ENCODE results near the gene AOX1.
"Not testable (repeated sequence)": the region's sequence is repeated elsewhere in the genome, so short reads cannot be mapped to it uniquely, and the experiment has no call there.

AOX1 gene

DNA sequence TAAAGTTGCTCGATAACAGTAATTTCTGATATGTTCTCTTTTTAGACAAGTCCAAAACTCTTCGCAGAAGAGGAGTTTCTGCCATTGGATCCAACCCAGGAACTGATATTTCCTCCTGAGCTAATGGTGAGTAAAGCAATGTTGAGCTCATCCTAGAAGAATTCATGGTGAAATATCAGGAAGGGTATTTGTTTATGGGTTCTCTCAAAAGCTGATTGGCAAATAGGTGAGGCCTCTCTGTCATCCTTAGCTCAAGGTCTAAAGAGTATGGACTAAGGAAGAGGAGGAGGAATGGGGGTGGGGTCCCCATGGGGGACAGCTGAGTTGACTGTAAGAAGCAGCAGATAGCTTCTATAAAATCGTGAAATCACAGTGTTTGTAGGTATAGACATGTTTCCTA lies 18.2 kb downstream of the AOX1 start:
- no peak for DNase-seq

DNA sequence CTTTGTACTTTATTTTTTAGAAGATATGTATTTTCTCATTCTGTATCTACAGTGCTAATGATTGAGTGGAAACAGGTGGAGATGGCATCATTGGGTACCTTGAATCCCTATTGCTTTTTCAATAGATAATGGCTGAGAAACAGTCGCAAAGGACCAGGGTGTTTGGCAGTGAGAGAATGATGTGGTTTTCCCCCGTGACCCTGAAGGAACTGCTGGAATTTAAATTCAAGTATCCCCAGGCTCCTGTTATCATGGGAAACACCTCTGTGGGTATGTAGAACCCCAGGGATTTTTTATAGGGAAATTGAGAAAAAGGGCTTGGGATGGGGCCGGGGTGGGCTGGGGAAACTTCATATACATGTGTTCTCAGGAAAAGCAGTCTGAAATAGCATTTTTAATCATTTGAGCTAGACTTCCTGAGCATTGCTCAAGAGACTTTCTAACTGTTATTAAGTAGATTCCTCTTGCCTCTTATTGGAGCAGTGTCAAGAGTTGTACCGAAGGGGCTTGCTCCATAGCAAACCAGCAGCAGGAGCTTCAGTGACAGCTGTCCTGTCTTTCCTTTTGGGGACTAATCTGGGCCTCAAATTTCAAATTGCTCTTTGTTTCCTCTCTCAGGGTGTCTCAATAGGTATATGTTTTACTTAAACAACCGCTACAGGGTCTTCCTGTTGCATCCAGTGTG lies 18.9 kb downstream of the AOX1 start:
- DNase-seq: no peak

DNA sequence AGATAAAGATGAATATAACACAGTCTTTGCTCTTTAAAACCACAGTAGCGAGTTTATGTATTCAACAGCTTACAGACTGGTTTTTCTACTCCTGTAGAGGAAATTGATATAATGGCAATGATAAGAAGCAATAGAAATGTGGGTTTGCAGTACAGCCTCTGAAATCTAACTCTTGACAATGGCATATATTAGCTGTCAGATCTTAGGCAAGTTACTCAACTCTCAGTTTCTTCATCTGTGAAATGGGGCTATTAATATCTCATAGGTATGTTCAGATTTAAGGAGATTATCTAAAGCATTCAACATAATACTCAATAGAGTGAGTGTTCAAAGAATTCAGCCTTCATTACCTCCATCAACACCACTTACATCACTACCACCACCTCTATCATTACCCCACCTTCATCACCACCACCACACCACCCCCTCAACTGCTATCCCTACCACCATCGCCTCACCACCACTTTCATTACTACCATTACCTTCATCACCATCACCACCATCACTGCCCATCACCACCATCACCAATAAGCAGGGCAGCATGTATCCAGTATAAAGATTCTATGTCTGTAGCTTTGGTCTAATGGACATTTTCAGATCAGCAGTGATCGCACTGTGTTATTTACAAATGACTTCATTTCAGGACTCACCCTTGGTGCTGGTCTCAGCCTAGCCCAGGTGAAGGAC lies 22.7 kb downstream of the AOX1 start:
- DNase-seq: no peak

DNA sequence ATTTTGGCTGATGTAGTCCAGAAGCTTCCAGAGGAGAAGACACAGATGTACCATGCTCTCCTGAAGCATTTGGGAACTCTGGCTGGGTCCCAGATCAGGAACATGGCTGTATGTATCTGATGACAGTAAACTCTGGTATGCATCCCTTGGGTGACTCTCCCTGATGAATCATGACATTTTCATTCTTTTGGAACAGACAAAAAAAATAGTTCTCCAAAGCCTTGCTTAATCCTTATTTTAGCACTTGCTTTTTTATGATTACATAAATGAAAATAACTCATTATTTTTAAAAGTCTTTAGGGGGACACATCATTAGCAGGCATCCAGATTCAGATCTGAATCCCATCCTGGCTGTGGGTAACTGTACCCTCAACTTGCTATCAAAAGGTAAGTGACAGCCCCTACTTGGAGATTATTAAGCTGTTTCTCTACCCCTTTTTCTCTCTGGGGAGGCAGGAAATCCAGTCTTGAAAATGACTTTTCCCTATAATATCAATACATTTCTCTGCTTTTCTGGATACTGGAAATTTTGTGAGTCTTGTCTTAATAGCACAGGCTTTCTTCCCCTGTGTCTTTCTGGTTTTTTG lies 23.3 kb downstream of the AOX1 start:
- DNase-seq: no peak

DNA sequence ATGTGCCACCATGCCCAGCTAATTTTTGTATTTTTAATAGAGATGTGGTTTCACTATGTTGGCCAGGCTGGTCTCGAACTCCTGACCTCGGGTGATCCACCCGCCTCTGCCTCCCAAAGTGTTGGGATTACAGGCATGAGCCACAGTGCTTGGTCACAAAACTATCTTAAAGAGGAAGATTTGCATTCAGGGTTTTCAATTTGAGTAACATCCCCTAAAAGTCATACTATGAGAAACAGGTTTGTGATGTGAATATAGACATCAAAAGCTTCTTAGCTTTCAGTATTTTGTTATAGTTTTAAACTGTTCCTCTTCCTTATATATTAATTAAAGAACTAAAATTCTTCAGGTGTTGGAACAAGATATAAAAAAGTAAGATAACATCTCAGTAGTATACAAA lies 24.4 kb downstream of the AOX1 start:
- not testable (repeated sequence) for DNase-seq

DNA sequence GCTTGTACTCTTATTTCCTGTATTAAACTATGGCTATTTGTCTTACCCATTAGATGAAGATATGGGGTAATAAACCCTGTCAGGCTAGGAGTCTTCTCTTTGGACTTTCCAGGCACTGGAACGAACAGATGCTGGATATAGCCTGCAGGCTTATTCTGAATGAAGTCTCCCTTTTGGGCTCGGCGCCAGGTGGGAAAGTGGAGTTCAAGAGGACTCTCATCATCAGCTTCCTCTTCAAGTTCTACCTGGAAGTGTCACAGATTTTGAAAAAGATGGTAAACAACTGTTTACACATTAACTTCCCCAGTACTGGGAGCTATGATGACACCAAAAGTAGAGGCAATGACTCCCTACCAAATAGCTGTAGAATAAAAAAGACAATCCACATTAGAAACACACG lies 27.9 kb downstream of the AOX1 start:
- DNase-seq: no peak

DNA sequence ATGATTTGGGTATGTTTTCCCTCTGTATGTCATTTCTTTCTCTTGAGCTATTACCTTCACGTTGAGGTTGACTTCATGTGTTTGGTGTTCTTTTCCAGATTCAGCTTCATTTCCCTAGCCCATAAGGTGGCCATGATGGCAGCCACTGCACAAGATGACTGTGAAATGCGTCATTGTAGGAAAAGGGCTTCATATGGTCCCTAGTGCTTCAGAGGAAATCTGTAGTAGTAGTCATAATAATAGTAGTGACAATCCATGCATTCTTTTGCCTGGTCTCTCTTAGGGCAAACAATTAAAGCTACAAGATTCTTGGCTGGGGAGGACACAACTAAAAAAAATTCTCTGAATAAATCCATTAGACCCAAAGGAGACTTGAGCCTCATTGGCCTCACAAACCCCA lies 28.4 kb downstream of the AOX1 start:
- DNase-seq: no peak

DNA sequence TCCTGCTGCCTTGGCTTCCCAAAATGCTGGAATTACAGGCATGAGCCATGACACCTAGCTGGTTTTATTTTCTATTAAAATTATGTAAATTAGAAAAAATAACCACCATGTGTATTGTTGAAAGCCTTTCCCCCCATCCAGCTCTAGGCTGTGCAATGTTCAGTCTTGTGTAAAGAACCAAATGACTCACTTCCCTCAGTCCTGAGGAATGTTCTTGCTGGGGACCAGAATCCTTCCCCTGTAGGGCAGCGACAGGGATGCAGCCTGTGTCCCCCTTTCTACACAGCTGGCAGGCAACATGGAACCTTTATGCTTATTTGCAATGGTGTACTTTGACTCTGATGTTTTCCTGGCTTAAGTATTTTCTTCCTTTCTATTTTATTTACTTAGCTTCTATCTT lies 29.4 kb downstream of the AOX1 start:
- no peak for DNase-seq

DNA sequence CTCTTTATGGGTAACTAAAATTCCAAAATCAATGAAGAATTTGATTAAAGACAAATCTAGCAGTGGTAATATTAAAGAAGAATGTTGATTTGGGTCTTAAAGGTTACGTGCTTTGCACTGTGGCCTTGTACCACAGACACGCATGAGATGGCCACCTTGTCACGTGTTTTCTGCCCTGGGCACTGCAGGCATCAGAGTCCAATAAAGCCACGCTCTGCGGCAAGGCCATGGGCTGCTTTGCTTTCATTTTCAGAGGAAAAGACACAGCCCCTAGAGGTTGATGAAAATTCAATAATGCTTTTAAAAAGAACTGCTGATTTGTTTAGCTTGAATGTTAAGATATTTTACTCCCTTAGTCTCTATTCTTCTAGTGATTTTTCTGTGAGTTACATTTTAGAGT lies 30.4 kb downstream of the AOX1 start:
- DNase-seq: no peak

DNA sequence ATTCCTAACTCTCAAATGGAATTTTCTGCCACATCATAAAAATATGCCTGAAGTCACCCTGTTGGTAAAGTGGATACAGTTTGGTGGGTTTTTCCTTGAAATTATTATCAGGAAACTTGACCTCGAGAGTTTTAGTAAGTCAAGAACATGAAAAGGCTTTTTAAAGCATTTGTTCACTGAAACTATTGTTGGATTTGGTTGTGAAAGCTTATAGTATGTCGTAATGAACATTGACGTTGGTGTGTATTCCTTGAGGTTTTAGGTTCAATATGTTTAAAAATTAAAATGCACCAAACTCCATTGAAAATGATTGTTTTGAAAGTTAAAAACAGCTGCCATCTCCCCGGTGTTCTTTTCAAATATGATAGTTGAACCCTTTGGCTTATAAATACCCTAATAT lies 30.8 kb downstream of the AOX1 start:
- DNase-seq: no peak

DNA sequence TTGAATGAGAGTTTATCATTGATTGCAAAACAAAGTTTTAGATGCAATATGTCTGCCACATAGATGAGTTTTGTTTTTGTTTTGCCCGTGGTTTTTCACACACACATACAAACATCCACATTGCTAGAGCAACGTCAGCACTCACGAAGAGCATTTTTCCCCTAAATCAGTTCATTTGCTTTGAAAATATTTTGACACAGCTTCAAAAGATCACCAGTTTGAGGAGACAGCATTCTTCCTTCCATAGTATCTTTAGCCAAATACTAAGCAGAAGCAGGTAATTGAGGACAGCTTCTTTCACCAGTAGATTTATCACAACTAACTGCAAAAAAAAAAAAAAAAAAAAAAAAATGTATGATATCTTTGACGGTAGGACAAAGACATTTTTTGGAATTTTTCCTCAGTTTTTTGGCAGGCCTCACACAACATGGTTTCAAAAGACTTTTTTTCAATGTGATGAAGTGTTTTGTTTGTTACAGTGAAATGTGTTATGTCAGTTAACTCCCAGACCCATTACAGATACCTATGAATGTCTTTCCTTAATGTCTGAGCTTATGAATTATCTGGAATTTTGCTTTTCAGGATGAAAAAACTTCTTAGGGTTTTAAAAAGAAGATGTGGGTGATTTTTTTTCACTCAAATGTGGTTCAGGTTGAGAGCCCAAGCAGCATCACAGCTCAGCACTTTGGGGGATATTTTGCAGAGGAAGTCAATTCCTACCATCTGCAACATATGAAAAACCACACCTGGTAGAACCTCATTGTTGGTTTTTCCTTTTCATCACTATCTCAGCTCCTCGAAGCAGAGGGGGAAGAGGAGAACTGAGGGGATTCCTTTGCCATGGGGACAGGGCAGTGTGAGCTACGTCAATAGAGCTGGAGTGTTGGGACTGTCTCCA lies 31.6 kb downstream of the AOX1 start:
- DNase-seq: no peak

DNA sequence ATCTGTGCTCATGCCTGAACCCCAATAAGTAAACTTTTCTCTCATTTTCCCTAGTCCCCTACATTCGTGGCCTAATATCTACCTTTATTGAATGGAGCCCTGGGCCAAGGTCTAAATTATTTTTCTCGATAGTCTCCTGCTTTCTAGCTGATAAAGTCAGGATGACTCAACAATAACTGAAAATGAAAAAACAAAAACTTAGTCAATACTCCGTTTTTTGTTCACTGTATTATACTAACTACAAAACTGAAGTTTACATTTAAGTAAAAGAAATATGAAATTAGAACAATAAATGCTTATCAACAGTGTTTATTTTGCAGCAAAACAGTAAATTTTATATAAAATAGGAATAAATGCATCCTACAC lies 32.2 kb downstream of the AOX1 start:
- no peak for DNase-seq

DNA sequence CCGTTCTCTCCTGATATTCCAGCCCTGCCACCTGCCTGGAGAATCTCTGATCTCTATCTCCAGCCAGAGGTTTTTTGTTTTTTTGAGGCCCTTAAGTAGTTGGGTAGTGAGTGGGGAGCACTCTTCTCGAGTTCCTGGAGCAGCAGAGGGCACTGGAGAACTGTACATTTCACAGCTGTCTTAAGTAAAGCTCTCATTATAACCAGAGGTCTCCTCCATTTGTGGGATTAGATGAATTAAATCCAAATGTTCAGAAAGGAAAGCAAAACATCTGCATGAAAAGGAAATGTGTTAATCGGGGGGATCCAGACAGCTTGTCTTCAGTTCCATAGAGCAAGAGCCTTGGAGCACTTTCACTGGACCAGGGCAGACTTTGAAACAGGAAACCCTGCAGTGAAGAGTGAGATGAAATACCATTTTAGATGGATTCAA lies 32.8 kb downstream of the AOX1 start:
- DNase-seq: no peak

DNA sequence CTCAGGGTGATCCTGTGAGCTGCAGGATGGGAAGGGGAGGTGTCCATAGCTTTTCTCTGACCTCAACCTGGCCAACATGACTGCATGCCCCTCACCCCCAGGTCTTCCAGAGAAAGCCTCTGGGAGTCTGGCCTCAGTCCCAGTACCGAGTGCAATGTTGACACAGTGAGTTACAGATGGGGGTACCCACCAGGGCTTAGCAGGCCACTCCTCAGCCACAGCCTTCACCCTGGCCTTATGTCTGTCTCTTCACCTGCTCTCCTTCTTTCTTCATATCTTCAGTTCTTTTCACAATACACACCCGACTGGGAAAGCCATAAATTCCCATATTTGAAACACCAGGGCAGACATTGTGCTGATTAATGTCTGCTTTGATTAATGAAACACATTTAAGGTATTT lies 33.5 kb downstream of the AOX1 start:
- no peak for DNase-seq

DNA sequence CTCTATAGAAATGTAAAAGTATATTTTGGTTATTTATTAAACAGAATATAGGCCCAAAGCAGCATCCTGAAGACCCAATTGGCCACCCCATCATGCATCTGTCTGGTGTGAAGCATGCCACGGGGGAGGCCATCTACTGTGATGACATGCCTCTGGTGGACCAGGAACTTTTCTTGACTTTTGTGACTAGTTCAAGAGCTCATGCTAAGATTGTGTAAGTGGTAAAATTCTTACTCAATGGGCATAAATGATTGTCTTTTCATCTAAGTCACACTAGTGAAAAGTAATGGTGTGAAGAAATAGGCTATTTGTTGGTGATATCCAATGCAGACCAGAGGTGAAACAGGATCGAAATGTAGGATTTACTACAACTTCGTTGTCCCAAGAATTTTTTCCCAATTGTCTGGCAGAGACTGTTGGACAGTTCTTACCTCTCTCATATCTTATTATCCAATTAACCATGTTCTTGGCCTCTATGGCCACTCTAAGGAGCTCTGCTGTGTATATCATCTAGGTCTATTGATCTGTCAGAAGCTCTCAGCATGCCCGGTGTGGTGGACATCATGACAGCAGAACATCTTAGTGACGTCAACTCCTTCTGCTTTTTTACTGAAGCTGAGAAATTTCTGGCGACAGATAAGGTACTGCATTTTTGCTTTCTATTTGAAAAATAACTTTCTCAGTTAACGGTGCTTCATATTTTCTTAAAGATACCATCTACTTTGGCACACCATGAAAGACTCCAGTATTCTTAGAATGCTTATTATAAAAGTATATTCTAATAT lies 35.0 kb downstream of the AOX1 start:
- no peak for DNase-seq

DNA sequence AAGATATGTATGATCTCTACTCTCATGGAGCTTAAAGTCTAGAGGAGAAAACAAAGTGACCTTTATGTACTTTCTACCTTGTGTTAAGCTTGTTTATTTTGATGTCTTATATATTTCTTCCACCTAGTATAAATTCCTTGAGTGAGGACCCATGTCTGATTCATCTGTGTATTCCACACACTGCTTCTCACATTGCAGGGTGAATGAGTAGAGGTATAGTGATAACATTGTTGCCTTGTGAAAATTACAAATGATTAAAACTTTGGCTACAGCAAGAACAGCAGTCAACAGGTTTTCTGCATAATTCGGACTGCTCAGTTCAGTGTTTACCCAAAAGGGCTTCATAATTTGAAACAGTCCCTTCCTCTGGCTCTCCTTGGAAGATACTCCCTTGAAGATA lies 36.3 kb downstream of the AOX1 start:
- no peak for DNase-seq

DNA sequence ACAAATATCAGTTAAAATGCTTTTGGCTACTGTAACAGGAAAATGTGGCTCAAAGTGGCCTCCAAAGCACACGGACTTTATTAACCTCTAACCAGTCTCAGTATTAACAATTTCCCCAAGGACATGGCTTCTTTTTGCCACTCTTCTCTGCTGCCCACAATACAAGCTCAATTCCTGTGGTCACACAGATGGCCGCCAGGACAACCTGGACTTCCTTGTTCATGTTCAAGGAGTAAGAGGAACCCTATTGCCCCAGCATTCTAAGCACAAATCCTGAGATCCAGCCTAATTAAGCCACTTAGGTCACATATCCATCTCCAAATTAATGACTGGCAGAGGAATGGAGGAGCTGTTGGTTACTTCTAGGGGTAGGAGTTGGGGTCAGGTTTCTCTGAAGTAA lies 38.2 kb downstream of the AOX1 start:
- no peak for DNase-seq

DNA sequence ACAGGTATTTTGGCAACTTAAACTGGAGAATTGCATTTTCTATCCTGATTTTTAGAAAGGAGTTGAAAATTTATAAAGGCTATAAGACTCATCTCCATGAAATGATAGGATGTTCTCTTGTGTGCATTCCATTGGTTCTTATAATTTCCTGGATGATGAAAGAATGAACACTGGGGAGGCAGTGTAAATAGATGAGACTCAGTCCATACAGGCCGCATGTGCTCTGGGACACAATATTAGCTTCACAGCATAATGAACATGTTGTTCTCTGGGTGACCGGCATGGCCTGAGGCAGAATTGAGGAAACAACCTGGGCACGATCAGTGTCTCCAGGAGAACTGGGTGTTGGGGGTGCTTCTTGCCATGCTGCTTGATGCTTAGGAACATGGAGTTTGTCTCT lies 38.8 kb downstream of the AOX1 start:
- no peak for DNase-seq

DNA sequence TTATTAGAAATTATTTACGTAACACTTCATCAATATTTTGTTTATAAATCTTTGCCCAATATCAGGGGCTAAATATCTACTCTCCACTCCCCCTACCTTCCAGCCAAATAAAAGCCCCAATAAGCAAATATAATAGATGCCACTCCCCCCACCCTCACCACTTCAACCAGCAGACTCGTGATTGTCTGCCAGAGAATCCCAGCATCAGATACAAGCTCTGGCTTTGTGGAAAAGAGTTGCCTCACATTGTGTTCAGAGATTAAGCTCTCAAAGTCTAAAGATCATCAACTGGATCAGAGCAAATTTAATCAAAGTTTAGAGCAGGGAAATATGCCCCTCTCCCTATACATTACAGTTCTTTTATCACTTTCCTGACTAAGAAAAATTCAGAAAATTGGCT lies 39.5 kb downstream of the AOX1 start:
- no peak for DNase-seq

DNA sequence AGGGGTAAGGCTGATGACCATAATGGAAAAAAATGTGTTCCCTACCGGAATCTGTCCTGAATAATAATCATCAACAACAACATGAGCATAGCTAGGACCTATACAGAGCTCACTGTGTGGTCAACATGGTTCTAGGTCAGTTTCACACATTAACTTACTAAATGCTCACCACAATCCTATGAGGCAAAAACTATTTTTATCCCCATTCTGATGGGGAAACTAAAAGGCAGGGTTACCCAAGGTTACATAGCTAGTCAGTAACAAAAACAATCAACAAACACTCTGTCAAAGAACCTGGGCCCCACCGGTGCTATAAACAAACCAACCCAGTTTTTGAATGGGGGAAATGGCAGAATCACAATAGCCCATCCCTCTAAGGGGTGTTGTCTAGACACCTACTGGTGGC lies 40.1 kb downstream of the AOX1 start:
- no peak for DNase-seq

DNA sequence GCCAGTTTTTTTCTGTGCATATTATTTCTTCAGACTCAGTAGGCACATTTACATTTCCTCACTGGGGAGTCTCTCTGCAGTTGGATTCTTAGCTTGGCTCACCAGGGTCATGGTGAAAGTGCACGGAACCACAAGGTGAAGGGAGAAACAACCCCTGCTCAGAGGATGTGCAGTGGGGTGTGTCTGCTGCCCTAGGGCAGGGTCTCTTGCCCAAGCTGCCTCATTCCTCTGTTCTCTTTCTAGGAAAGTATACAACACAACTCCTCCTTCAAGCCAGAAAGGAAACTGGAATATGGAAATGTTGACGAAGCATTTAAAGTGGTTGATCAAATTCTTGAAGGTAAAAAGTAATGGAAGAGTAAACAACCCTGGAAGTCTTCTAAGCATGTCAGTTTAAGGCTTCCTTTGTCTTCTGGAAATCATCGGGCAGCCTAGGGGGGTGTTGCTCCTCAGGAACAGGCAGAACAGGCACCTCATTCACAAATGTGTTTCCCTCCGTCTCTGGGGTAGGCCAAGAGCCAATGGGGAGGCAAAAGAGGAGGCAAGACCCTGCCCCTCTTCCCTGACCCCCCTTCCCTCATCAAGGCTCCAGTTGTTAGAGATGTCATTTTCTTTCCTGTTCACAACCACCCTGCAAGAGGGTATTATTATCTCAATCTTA lies 41.4 kb downstream of the AOX1 start:
- DNase-seq: no peak

DNA sequence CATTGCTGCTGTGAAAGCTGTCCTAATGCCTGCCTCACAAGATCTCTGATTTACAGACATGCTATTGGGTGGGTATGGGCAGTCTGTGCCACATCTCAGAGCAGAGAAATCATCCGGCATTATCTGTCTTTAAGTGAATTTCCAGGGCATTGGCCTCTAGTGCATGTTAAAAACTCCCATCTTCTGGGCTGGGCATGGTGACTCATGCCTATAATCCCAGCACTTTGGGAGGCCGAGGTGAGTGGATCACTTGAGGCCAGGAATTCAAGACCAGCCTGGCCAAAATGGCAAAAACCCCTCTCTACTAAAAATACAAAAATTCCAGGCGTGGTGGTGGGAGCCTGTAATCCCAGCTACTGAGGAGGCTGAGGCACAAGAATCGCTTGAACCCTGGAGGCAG lies 42.6 kb downstream of the AOX1 start:
- DNase-seq: not testable (repeated sequence)
